ENCODE results near the gene FTCD.
"Not testable (repeated sequence)": the region's sequence is repeated elsewhere in the genome, so short reads cannot be mapped to it uniquely, and the experiment has no call there.

The FTCD gene

GRCh38 chr21:46152927-46153246 lies 2.5 kb downstream of the FTCD start:
- no peak for DNase-seq

GRCh38 chr21:46151989-46152926 lies 3.1 kb downstream of the FTCD start:
- no peak for DNase-seq

- no peak for DNase-seq
Observed at GRCh38 chr21:46151261-46151988, 4.0 kb downstream of the FTCD start.

- no peak for DNase-seq
Observed at GRCh38 chr21:46150491-46151121, 4.8 kb downstream of the FTCD start.

GRCh38 chr21:46150073-46150472 lies 5.3 kb downstream of the FTCD start:
- DNase-seq: no peak

GRCh38 chr21:46149205-46149901 lies 6.0 kb downstream of the FTCD start:
- DNase-seq: no peak

- no peak for DNase-seq
Observed at GRCh38 chr21:46148106-46148505, 7.3 kb downstream of the FTCD start.

- DNase-seq: not testable (repeated sequence)
Observed at GRCh38 chr21:46147429-46147828, 8.0 kb downstream of the FTCD start.

GRCh38 chr21:46146856-46147255 lies 8.5 kb downstream of the FTCD start:
- no peak for DNase-seq

GRCh38 chr21:46145840-46146691 lies 9.3 kb downstream of the FTCD start:
- no peak for DNase-seq

GRCh38 chr21:46145159-46145839 lies 10.1 kb downstream of the FTCD start:
- DNase-seq: no peak

- no peak for DNase-seq
Observed at GRCh38 chr21:46144464-46145070, 10.8 kb downstream of the FTCD start.

- no peak for DNase-seq
Observed at GRCh38 chr21:46142582-46143473, 12.6 kb downstream of the FTCD start.

GRCh38 chr21:46141767-46142581 lies 13.4 kb downstream of the FTCD start:
- no peak for DNase-seq

- DNase-seq: not testable (repeated sequence)
Observed at GRCh38 chr21:46140352-46141003, 14.9 kb downstream of the FTCD start.

GRCh38 chr21:46139686-46140085 lies 15.7 kb downstream of the FTCD start:
- DNase-seq: no peak

- no peak for DNase-seq
Observed at GRCh38 chr21:46138383-46138970, 16.9 kb downstream of the FTCD start.

GRCh38 chr21:46137908-46138307 lies 17.5 kb downstream of the FTCD start:
- DNase-seq: no peak
